Thyroid gland (tissue), 4 donors: ENCODE measurements around the gene TOGARAM1.

Experiments
- POLR2A ChIP-seq, 2 donors: fragments of 450-650 bp; IDR thresholded peaks; one replicate each; pipeline ENCODE4 v1.6.1; 2017; ENCODE audit warnings: antibody characterized with exemption in 2 of 2, mild to moderate bottlenecking in 2 of 2, moderate library complexity in 1 of 2
- TF ChIP-seq, protein P1 (sequence below), 6 experiments: fragments of 200-600 bp in 3 of 6; fragments of 450-650 bp in 3 of 6; sonication (generic) in 3 of 6; IDR thresholded peaks; one replicate each; pipeline ENCODE4 v1.5.1; 2016 to 2019; ENCODE audit warnings: antibody characterized with exemption in 6 of 6, mild to moderate bottlenecking in 2 of 6, inconsistent platforms in 1 of 6, moderate library complexity in 1 of 6

DNA sequence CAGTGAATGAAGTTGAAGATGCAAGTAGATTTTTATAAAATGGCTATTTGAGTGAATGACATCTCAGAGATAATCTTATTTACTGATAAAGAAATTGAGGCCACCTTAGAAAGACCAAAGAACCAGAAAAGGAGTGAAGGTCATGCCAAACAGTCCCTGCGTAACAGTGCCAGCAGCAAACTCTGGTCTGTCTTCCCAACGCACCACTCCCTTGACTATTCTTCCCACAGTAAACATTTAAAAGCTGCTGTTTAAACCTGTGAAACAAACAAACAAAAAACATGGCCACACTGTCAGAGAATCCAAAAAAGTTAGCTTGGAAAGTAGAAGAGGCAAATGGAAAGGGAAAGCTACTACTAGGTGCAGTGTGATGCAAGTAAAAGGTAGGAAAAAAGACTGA lies 120.4 kb downstream of the TOGARAM1 start:
- TF ChIP-seq, protein P1, sequence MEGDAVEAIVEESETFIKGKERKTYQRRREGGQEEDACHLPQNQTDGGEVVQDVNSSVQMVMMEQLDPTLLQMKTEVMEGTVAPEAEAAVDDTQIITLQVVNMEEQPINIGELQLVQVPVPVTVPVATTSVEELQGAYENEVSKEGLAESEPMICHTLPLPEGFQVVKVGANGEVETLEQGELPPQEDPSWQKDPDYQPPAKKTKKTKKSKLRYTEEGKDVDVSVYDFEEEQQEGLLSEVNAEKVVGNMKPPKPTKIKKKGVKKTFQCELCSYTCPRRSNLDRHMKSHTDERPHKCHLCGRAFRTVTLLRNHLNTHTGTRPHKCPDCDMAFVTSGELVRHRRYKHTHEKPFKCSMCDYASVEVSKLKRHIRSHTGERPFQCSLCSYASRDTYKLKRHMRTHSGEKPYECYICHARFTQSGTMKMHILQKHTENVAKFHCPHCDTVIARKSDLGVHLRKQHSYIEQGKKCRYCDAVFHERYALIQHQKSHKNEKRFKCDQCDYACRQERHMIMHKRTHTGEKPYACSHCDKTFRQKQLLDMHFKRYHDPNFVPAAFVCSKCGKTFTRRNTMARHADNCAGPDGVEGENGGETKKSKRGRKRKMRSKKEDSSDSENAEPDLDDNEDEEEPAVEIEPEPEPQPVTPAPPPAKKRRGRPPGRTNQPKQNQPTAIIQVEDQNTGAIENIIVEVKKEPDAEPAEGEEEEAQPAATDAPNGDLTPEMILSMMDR (IDR thresholded peaks at IDR 0.05) = no peak
- TF ChIP-seq POLR2A (IDR thresholded peaks at IDR 0.05) = no peak
